ENCODE data around the gene PHLDB2.

PHLDB2 gene

GRCh38 chr3:112004187-112004586 is 145.1 kb downstream of the PHLDB2 start:
- Histone ChIP-seq H3K4me1 (peaks cover 6 to 15% (median 9%) of the 10 kb centered on the region in 10 experiments; a peak in 15 of 20 replicates), H4K20me1 (peaks cover 0 to 6% (median 0%) of the 10 kb centered on the region in 11 experiments; a peak in 1 of 22 replicates), H3K27me3 (peaks cover 21 to 29% (median 25%) of the 10 kb centered on the region in 11 experiments), H3K4me2 (no peak overlapping the region), H3K27ac (no peak overlapping the region), H3K36me3 (no peaks in the 10 kb centered on the region), H3K9ac (no peak overlapping the region), H3K9me3 (replicated peaks in 1 of 11) (peaks cover 0 to 6% (median 0%) of the 10 kb centered on the region in 11 experiments; a peak in 2 of 22 replicates), H3K4me3 (no peak overlapping the region)
- no peak for TF ChIP-seq Cebpa-rat (IDR thresholded peaks at IDR 0.05)

- peaks cover 0 to 6% (median 0%) of the 10 kb centered on the region in 11 experiments; a peak in 1 of 22 replicates for H4K20me1 ChIP-seq
- no peak overlapping the region for H3K4me3 ChIP-seq
- H3K4me1 ChIP-seq, result peaks cover 2 to 13% (median 6%) of the 10 kb centered on the region in 10 experiments; a peak in 15 of 20 replicates
- H3K36me3 ChIP-seq, result no peaks in the 10 kb centered on the region
- no peak overlapping the region for H3K4me2 ChIP-seq
- no peak overlapping the region for H3K27ac ChIP-seq
- TF ChIP-seq Cebpa-rat (IDR thresholded peaks at IDR 0.05), result no peak
- no peak overlapping the region for H3K9ac ChIP-seq
- H3K27me3 ChIP-seq, result peaks cover 16 to 25% (median 21%) of the 10 kb centered on the region in 11 experiments
- H3K9me3 ChIP-seq (replicated peaks in 1 of 11), result peaks cover 0 to 2% (median 0%) of the 10 kb centered on the region in 11 experiments; a peak in 2 of 22 replicates
These were observed 145.6 kb downstream of the PHLDB2 start for GRCh38 chr3:112004669-112005068.

GRCh38 chr3:112005091-112005672 is 146.1 kb downstream of the PHLDB2 start:
- Histone ChIP-seq H3K4me1 (peaks cover 2 to 12% (median 7%) of the 10 kb centered on the region in 10 experiments; a peak in 16 of 20 replicates), H3K9me3 (replicated peaks in 1 of 11) (no peaks in the 10 kb centered on the region), H4K20me1 (peaks cover 0 to 6% (median 0%) of the 10 kb centered on the region in 11 experiments; a peak in 1 of 22 replicates), H3K4me3 (no peak overlapping the region), H3K36me3 (no peaks in the 10 kb centered on the region), H3K9ac (no peak overlapping the region), H3K27me3 (peaks cover 11 to 19% (median 15%) of the 10 kb centered on the region in 11 experiments), H3K27ac (no peak overlapping the region), H3K4me2 (no peak overlapping the region)
- TF ChIP-seq Cebpa-rat (IDR thresholded peaks at IDR 0.05), result no peak

- Histone ChIP-seq H3K4me3 (no peak overlapping the region), H3K4me2 (no peak overlapping the region), H3K36me3 (no peaks in the 10 kb centered on the region), H3K27ac (no peak overlapping the region), H3K27me3 (no peaks in the 10 kb centered on the region), H4K20me1 (no peaks in the 10 kb centered on the region), H3K9ac (no peak overlapping the region), H3K4me1 (peaks cover 2 to 28% (median 24%) of the 10 kb centered on the region in 10 experiments; a peak in 18 of 20 replicates), H3K9me3 (replicated peaks in 1 of 11) (peaks cover 0 to 3% (median 0%) of the 10 kb centered on the region in 11 experiments; a peak in 4 of 22 replicates)
- no peak for TF ChIP-seq Cebpa-rat (IDR thresholded peaks at IDR 0.05)
These were observed 148.6 kb downstream of the PHLDB2 start for GRCh38 chr3:112007633-112008032.

- H3K27me3 ChIP-seq, result no peaks in the 10 kb centered on the region
- H4K20me1 ChIP-seq, result no peaks in the 10 kb centered on the region
- H3K9me3 ChIP-seq (replicated peaks in 1 of 11), result peaks cover 0 to 3% (median 0%) of the 10 kb centered on the region in 11 experiments; a peak in 4 of 22 replicates
- no peak for TF ChIP-seq Cebpa-rat (IDR thresholded peaks at IDR 0.05)
- H3K9ac ChIP-seq, result no peak overlapping the region
- no peaks in the 10 kb centered on the region for H3K36me3 ChIP-seq
- no peak overlapping the region for H3K4me2 ChIP-seq
- no peak overlapping the region for H3K4me3 ChIP-seq
- H3K4me1 ChIP-seq, result peaks cover 0 to 35% (median 32%) of the 10 kb centered on the region in 10 experiments; a peak in 16 of 20 replicates
- no peak overlapping the region for H3K27ac ChIP-seq
These were observed 150.6 kb downstream of the PHLDB2 start for GRCh38 chr3:112009670-112010069.

- TF ChIP-seq Cebpa-rat (IDR thresholded peaks at IDR 0.05), result no peak
These were observed 151.6 kb downstream of the PHLDB2 start for GRCh38 chr3:112010636-112011035.

GRCh38 chr3:112011376-112011940 is 152.4 kb downstream of the PHLDB2 start:
- H3K4me2 ChIP-seq, result peak overlapping the region in 7 of 11 experiments; percentile 40 to 71 (median 62); a peak in 14 of 22 replicates
- H3K4me3 ChIP-seq, result no peak overlapping the region
- no peaks in the 10 kb centered on the region for H4K20me1 ChIP-seq
- H3K9ac ChIP-seq, result no peak overlapping the region
- no peak for TF ChIP-seq Cebpa-rat (IDR thresholded peaks at IDR 0.05)
- no peaks in the 10 kb centered on the region for H3K36me3 ChIP-seq
- H3K9me3 ChIP-seq (replicated peaks in 1 of 11), result peaks cover 0 to 3% (median 0%) of the 10 kb centered on the region in 11 experiments; a peak in 4 of 22 replicates
- peaks cover 0 to 35% (median 32%) of the 10 kb centered on the region in 10 experiments; a peak in 16 of 20 replicates for H3K4me1 ChIP-seq
- no peaks in the 10 kb centered on the region for H3K27me3 ChIP-seq
- no peak overlapping the region for H3K27ac ChIP-seq

More at GRCh38 chr3:112010636-112011035, 151.6 kb downstream of the PHLDB2 start:
- Histone ChIP-seq H3K27me3 (no peaks in the 10 kb centered on the region), H3K4me3 (no peak overlapping the region), H3K9ac (peak overlapping the region in 1 of 11 experiments; percentile 11; a peak in 1 of 22 replicates), H3K4me1 (peaks cover 0 to 35% (median 32%) of the 10 kb centered on the region in 10 experiments; a peak in 16 of 20 replicates), H3K9me3 (replicated peaks in 1 of 11) (peaks cover 0 to 3% (median 0%) of the 10 kb centered on the region in 11 experiments; a peak in 4 of 22 replicates), H3K36me3 (no peaks in the 10 kb centered on the region), H4K20me1 (no peaks in the 10 kb centered on the region), H3K4me2 (peak overlapping the region in 8 of 11 experiments; percentile 4 to 71 (median 58); a peak in 15 of 22 replicates), H3K27ac (no peak overlapping the region)

- no peak overlapping the region for H3K4me3 ChIP-seq
- no peaks in the 10 kb centered on the region for H4K20me1 ChIP-seq
- no peaks in the 10 kb centered on the region for H3K36me3 ChIP-seq
- no peaks in the 10 kb centered on the region for H3K27me3 ChIP-seq
- no peak overlapping the region for H3K27ac ChIP-seq
- peaks cover 0 to 3% (median 0%) of the 10 kb centered on the region in 11 experiments; a peak in 4 of 22 replicates for H3K9me3 ChIP-seq (replicated peaks in 1 of 11)
- peaks cover 0 to 35% (median 32%) of the 10 kb centered on the region in 10 experiments; a peak in 16 of 20 replicates for H3K4me1 ChIP-seq
- H3K4me2 ChIP-seq, result peak overlapping the region in 5 of 11 experiments; percentile 5 to 71 (median 32); a peak in 9 of 22 replicates
- no peak for TF ChIP-seq Cebpa-rat (IDR thresholded peaks at IDR 0.05)
- H3K9ac ChIP-seq, result no peak overlapping the region
These were observed 153.3 kb downstream of the PHLDB2 start for GRCh38 chr3:112012205-112012992.

Data from BLaER1 treated with 17β-estradiol and CSF1 and Interleukin-3, amounts not matched to agents 10 nM and 100 nM (cell line).